PFSK-1 (cell line): ENCODE data around the gene MED15.

Experiments used
- FOXP2 ChIP-seq: optimal IDR thresholded peaks from 2 replicates; pipeline ENCODE3; 2011; ENCODE audit warnings: borderline replicate concordance, control low read depth, inconsistent platforms; ENCODE audit not compliant: insufficient read depth; ENCODE audit errors: extremely low read length, extremely low read depth
- POLR2AphosphoS5 ChIP-seq: IDR thresholded peaks from 2 replicates; pipeline ENCODE4 v1.6.1; 2012; ENCODE audit warnings: low read depth, mild to moderate bottlenecking, control low read depth, low read length, moderate library complexity
- SIN3A ChIP-seq: IDR thresholded peaks from 2 replicates; pipeline ENCODE4 v1.6.1; 2012; ENCODE audit warnings: mild to moderate bottlenecking, low read length, moderate library complexity, borderline replicate concordance; ENCODE audit not compliant: insufficient read depth
- TAF1 ChIP-seq: IDR thresholded peaks from 2 replicates; pipeline ENCODE4 v1.6.1; 2012; ENCODE audit warnings: low read length, control low read depth, borderline replicate concordance; ENCODE audit not compliant: insufficient read depth
- TF ChIP-seq, protein P1 (sequence below), 2 experiments: IDR thresholded peaks; 2 replicates each; pipeline versions ENCODE4 v1.6.1 to v1.8.0; 2011 to 2012; ENCODE audit warnings: low read depth in 2 of 2, low read length in 2 of 2, control low read depth in 1 of 2, inconsistent platforms in 1 of 2, mild to moderate bottlenecking in 1 of 2, moderate library complexity in 1 of 2; ENCODE audit not compliant: insufficient read depth in 1 of 2

Gene MED15

DNA sequence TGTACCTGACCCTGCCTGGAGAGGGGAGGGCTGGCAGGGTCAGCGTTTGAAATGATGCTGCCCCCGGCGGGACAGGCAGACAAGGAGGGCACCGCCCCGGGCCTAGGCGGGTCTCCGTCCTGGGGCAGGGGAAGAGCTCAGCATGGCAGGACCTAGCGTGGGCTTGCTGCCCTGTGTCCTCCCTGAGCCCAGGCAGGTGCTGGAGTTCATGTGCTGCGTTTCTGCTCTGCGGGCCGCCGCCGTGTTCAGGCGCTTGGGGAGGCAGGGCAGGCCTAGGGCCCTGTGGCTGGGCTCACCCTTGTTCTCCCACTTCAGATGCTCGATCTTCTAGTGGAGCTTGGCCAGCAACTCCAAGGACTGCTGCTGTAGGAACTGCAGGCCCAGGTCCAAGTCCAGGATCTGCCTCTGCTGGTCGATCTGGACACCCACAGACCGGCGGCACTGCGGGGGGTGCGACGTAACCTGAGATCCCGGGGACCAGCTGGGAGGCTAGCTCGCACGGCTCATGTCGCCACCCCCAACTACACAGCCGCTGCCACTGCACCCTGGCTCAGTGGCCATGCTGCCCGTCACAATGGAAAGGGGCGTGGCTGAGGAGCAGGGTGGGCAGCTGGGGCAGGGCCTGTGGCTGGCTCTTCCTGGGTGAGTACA lies 84.4 kb downstream of the MED15 start:
- TF ChIP-seq SIN3A (no peak), POLR2AphosphoS5 (no peak), FOXP2 (no peak), TAF1 (no peak)
- TF ChIP-seq, protein P1, sequence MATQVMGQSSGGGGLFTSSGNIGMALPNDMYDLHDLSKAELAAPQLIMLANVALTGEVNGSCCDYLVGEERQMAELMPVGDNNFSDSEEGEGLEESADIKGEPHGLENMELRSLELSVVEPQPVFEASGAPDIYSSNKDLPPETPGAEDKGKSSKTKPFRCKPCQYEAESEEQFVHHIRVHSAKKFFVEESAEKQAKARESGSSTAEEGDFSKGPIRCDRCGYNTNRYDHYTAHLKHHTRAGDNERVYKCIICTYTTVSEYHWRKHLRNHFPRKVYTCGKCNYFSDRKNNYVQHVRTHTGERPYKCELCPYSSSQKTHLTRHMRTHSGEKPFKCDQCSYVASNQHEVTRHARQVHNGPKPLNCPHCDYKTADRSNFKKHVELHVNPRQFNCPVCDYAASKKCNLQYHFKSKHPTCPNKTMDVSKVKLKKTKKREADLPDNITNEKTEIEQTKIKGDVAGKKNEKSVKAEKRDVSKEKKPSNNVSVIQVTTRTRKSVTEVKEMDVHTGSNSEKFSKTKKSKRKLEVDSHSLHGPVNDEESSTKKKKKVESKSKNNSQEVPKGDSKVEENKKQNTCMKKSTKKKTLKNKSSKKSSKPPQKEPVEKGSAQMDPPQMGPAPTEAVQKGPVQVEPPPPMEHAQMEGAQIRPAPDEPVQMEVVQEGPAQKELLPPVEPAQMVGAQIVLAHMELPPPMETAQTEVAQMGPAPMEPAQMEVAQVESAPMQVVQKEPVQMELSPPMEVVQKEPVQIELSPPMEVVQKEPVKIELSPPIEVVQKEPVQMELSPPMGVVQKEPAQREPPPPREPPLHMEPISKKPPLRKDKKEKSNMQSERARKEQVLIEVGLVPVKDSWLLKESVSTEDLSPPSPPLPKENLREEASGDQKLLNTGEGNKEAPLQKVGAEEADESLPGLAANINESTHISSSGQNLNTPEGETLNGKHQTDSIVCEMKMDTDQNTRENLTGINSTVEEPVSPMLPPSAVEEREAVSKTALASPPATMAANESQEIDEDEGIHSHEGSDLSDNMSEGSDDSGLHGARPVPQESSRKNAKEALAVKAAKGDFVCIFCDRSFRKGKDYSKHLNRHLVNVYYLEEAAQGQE (IDR thresholded peaks at IDR 0.05; ENCODE audit: insufficient read depth in 1 of 2, low read depth in 2 of 2, low read length in 2 of 2): no peak

DNA sequence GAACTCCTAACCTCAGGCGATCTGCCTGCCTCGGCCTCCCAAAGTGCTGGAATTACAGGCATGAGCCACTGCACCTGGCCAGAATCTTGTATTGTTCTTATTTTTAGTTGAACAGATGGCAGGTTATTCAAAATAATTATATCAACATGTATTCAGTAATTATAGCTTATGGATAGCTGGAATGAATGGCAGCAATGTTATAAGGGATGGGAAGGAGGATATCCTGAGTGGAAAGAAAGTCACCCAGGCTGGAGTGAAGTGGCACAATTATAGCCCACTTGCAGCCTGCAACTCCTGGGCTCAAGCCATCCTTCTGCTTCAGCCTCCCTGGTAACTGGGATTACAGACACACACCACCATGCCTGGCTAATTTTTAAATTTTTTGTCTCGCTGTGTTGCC lies 88.1 kb downstream of the MED15 start:
- TF ChIP-seq TAF1: no peak
- no peak for TF ChIP-seq SIN3A
- TF ChIP-seq FOXP2: no peak
- TF ChIP-seq, protein P1 (IDR thresholded peaks at IDR 0.05; ENCODE audit: insufficient read depth in 1 of 2, low read depth in 2 of 2, low read length in 2 of 2): no peak
- no peak for TF ChIP-seq POLR2AphosphoS5

DNA sequence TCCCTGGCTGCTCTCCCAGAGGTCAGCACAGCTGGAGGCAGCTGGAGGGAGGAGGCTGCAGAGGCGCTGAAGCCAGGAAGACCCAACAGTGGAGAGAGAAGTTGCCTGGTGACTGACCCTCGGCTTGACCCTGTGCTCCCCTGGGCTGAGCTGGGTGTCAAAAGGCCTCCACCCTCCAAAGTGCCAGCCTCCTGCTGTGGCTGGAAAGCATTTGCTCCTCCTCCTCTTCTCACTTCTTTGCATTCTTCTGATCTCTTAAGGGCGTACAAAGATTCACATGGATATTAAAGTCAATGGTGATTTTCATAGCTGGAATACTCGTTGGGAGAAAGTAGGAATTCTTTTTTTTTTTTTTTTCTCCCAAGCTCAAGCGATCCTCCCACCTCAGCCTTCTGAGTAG lies 91.7 kb downstream of the MED15 start:
- TF ChIP-seq TAF1: no peak
- TF ChIP-seq FOXP2: no peak
- TF ChIP-seq POLR2AphosphoS5: no peak
- TF ChIP-seq, protein P1 (IDR thresholded peaks at IDR 0.05; ENCODE audit: insufficient read depth in 1 of 2, low read depth in 2 of 2, low read length in 2 of 2): no peak
- TF ChIP-seq SIN3A: no peak

DNA sequence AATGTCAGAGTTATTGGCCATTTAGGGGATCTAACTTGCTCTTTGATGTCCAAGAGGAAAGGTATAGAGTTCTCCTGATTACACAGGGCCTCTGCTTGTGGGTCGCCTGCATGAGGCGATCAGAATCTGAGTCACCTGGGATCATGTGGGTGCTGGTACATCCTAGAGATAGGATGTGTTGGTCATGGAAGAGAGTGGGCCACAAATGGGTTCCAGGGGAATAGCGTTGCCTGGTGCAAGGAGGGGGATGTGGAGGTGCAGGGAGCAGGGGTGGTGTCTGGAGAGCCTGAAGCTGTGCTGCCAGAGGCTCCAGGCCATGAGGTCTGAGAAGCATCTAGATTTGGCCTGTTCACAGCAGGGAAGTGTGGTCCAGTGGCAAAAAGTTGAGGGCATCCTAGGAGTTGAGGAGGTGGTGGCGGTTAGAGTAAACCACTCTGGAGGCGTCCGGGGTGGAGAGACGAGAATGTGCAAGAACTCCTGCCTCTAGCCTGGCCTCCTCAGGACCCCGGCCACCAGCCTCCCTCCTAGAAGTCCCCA lies 92.8 kb downstream of the MED15 start:
- TF ChIP-seq FOXP2 (no peak), TAF1 (no peak)
- TF ChIP-seq, protein P1 (IDR thresholded peaks at IDR 0.05; ENCODE audit: insufficient read depth in 1 of 2, low read depth in 2 of 2, low read length in 2 of 2): no peak

DNA sequence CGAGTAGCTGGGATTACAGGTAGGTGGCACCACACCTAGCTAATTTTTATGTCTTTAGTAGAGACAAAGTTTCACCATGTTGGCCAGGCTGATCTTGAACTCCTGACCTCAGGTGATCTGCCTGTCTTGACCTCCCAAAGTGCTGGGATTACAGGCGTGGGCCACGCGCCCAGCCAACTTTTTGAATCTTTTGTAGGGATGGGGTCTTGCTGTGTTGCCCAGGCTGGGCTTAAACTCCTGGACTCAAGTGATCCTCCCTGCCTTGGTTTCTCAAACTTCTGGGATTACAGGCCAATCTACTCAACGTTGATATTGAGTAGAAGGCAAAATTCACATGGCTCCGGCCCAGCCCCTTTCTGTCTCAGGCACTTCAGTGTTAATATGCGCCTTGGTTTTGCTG lies 93.9 kb downstream of the MED15 start:
- TF ChIP-seq, protein P1 (IDR thresholded peaks at IDR 0.05; ENCODE audit: insufficient read depth in 1 of 2, low read depth in 2 of 2, low read length in 2 of 2): no peak
- no peak for TF ChIP-seq POLR2AphosphoS5
- TF ChIP-seq FOXP2: no peak
- TF ChIP-seq TAF1: no peak
